Kidney (tissue), 14 donors: ENCODE data around the gene PPP1R12A. TPM values are rescaled to one million over a fixed set of nuclear protein-coding genes. Genes with fewer than 3 reads are reported as not detected.

ENCODE experiments used
- DNase-seq, 5 donors: peaks; one replicate each; pipeline ENCODE4 v3.0.0-alpha.2; 2013 to 2020
- FAIRE-seq: peaks from 2 replicates; lab custom pipeline; 2012; peaks lifted over from hg19 to GRCh38; lab: Jason Lieb, UNC
- H3K27ac ChIP-seq, 2 donors: one replicate each; pipeline ENCODE4 v1.7.0; 2013; ENCODE audit warnings: low read depth in 2 of 2, low read length in 2 of 2, inconsistent platforms in 1 of 2
- H3K27me3 ChIP-seq: one replicate; pipeline ENCODE4 v1.7.1; 2013; ENCODE audit warnings: low read length, inconsistent platforms; ENCODE audit not compliant: control insufficient read depth, insufficient read depth
- H3K36me3 ChIP-seq, 3 donors: one replicate each; pipeline versions ENCODE4 v1.7.0 to v1.7.1; 2013; ENCODE audit warnings: low read length in 3 of 3, control low read depth in 1 of 3, inconsistent platforms in 1 of 3; ENCODE audit not compliant: insufficient read depth in 3 of 3, control insufficient read depth in 2 of 3
- H3K4me1 ChIP-seq, 3 donors: one replicate each; pipeline versions ENCODE4 v1.7.0 to v1.7.1; 2013; ENCODE audit warnings: low read length in 3 of 3, inconsistent platforms in 1 of 3, low read depth in 1 of 3; ENCODE audit not compliant: control insufficient read depth in 2 of 3, insufficient read depth in 2 of 3
- H3K4me3 ChIP-seq, 3 donors: one replicate each; pipeline versions ENCODE4 v1.7.0 to v1.8.1; 2013; ENCODE audit warnings: low read length in 3 of 3, control low read depth in 1 of 3, inconsistent platforms in 1 of 3
- H3K9ac ChIP-seq, 3 donors: one replicate each; pipeline versions ENCODE4 v1.7.0 to v1.7.1; 2013; ENCODE audit warnings: low read length in 3 of 3, control low read depth in 1 of 3, inconsistent platforms in 1 of 3
- H3K9me3 ChIP-seq, 3 donors: one replicate each; pipeline versions ENCODE4 v1.7.0 to v1.7.1; 2013; ENCODE audit warnings: low read length in 3 of 3, control low read depth in 1 of 3, inconsistent platforms in 1 of 3; ENCODE audit not compliant: control insufficient read depth in 2 of 3, insufficient read depth in 1 of 3
- CTCF ChIP-seq: IDR thresholded peaks from 3 replicates; pipeline ENCODE4 v1.5.1; 2012; ENCODE audit warnings: mild to moderate bottlenecking, moderate library complexity, borderline replicate concordance; ENCODE audit not compliant: insufficient read depth; ENCODE audit errors: extremely low read depth
- intact Hi-C: fragments of 100-400 bp; cut with DNase I; formaldehyde crosslinking; loops from one replicate; pipeline ENCODE4 v1.11.1; 2022
- polyA plus RNA-seq: library from polyadenylated mRNA; stranded (reverse); fragments of 350-450 nt; fragmentation: Illumina TruSeq; extraction: RNeasy Lipid Tissue Mini Kit (QIAGEN cat#74804); gene quantifications from one replicate; pipeline ENCODE4 v1.2.3, GENCODE V29; 2014; ENCODE audit warnings: low read depth, low replicate concordance; ENCODE audit not compliant: insufficient read depth
- total RNA-seq: library from RNA; stranded (reverse); fragmentation: NEBNext Ultra II Directional; extraction: Animal tissue kit (Norgen Biotek cat#: 25700); gene quantifications from one replicate; pipeline ENCODE4 v1.2.1, GENCODE V29; 2021
- donor health status: control.
- donor health status: control.
- donor health status: control.
- donor health status: control.
- donor health status: control.
- donor health status: DM: yes; HTN: yes; CAD: no.
- donor health status: Normal renal cell carcinoma (clear cell type).

Gene PPP1R12A
- total and polyA plus RNA-seq, 2 donors from 2014 or later: 10.3 to 82.5 TPM

- Histone ChIP-seq H3K27ac (no peak overlapping the region), H3K4me3 (no peak overlapping the region), H3K27me3 (no peaks in the 10 kb centered on the region), H3K9me3 (no peaks in the 10 kb centered on the region), H3K36me3 (no peaks in the 10 kb centered on the region), H3K9ac (no peak overlapping the region), H3K4me1 (peaks cover 0 to 7% (median 0%) of the 10 kb centered on the region in 3 donors)
- intact Hi-C loops: no loop called here
- FAIRE-seq: no peak
- no peak for DNase-seq
- TF ChIP-seq CTCF: no peak
Measured at GRCh38 chr12:79938843-79939242, 3.9 kb upstream of the PPP1R12A start.

GRCh38 chr12:79936670-79937069 lies 1.8 kb upstream of the PPP1R12A start:
- intact Hi-C loops: no loop called here
- H3K9me3 ChIP-seq: no peaks in the 10 kb centered on the region
- no peak for TF ChIP-seq CTCF
- FAIRE-seq: no peak
- H3K4me3 ChIP-seq: peak overlapping the region in 1 of 3 donors; percentile 92
- no peak overlapping the region for H3K9ac ChIP-seq
- no peaks in the 10 kb centered on the region for H3K36me3 ChIP-seq
- peaks cover 0 to 16% (median 0%) of the 10 kb centered on the region in 3 donors for H3K4me1 ChIP-seq
- DNase-seq: no peak
- no peaks in the 10 kb centered on the region for H3K27me3 ChIP-seq
- H3K27ac ChIP-seq: no peak overlapping the region

GRCh38 chr12:79935624-79936345 lies 888 bp upstream of the PPP1R12A start:
- peak in 1 of 5 donors; percentile 71 for DNase-seq
- no peaks in the 10 kb centered on the region for H3K36me3 ChIP-seq
- no peak for TF ChIP-seq CTCF
- intact Hi-C loops: no loop called here
- H3K9ac ChIP-seq: peak overlapping the region; percentile 39 to 99 (median 96)
- H3K4me1 ChIP-seq: peaks cover 0 to 19% (median 0%) of the 10 kb centered on the region in 3 donors
- H3K9me3 ChIP-seq: no peaks in the 10 kb centered on the region
- H3K4me3 ChIP-seq: peak overlapping the region; percentile 81 to 97 (median 92)
- peak overlapping the region; percentile 84 to 96 for H3K27ac ChIP-seq
- no peak for FAIRE-seq
- no peaks in the 10 kb centered on the region for H3K27me3 ChIP-seq
